ENCODE results near the gene GGA1.

- TF ChIP-seq CTCF (conservative IDR thresholded peaks at IDR 0.05): no peak
- no peak for TF ChIP-seq EZH2 (IDR thresholded peaks at IDR 0.05; ENCODE audit: low read depth)
Measured at GRCh38 chr22:37677493-37677974, 68.9 kb downstream of the GGA1 start.

Data from PC-9 (cell line).